ENCODE data around the gene LRRC8D.
"Not testable (repeated sequence)": the region's sequence is repeated elsewhere in the genome, so short reads cannot be mapped to it uniquely, and the experiment has no call there.

LRRC8D gene

DNA sequence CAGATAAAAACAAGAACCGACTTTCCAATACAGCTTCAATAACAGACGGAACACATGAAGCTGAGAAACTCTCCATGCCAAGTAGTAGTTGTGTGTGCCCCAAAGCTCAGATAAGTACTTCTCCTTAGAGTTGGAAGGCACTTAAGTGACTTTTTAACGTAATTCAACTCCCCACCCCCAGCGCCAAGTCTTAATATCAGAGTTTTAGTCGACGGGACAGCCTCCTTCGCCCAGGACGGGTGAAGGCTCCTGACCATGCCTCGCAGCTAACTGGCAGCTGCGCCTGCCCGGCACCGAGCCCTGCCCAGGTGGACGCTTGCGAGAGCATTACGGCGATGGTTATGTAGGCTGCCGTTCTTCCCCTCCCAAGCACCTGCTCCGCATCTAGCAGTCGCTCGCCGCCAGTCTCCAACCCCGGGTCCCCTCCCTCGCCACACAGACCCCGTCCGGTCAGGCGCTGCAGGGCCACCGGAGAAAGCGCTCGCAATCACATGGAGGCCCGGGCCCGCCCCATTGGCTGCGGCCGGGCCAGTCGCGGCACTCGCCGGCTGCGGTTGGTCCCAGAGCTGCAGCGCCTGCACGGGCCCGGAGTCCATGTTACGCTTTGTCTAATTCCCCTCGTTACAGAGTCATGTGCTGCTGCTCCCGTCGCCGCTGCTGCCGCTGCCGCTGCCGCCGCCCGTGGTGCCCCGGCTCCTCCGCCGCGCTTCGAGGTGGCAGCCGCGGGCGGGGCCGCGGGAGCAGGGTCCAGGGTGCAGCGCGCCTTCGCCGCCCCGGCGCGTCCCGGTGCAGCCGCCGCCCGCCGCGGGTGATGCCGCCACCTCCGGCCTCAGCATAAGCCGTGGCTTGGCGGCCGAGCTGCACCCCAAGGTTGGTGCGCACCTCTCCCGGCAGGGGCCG is at the start of gene LRRC8D:
Gene LRRC8D, plus strand, starts transcription at position 611 of the 900 bp plus-strand sequence. CDS start 112,037 bp downstream, outside the sequence.
- in situ Hi-C loops (cut with MboI; ENCODE audit: low sequenced_read_pairs): no loop called here

DNA sequence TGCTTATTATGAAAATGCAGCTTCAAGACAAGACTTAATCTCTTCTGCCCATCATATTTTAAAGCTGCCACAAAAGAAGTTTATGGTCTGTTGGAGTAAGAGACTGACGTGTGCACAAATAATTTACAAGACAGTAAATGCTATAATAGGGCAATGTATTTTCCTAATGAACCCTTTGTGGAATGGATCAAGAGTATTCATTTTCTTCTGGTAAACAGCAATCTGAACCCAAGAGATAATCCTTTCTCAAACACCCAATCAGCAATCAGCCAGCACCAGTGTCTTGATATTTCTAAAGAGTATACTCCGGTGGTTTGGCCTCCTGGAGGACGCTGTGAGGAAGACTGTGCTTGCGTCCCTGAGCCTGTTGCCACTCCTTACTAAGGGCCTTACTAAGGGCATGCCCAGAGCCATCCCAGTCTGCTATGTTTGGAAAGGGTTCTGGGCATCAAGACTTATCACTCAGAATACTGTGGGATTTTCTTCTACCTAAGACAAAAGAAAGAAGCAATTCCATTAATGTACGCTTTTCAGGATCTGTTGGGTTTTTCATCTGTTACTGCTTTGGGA is 48.8 kb upstream of the LRRC8D start:
- in situ Hi-C loops (cut with MboI; ENCODE audit: low sequenced_read_pairs): no loop called here

DNA sequence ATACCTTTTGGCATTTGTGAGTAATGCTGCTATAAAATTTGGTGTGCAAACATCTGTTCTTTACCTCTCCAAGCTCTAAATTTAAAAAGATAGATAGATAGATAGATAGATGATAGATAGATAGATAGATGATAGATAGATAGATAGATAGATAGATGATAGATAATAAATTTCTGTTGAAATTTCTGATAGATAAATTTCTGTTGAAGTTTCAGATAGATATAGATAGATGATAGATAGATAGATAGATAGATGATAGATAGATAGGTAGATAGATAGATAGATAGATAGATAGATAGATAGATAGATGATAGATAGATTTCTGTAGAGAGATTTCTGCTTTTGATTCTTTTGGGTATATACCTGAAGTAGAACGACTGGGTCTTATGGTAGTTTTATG is 44.7 kb upstream of the LRRC8D start:
- in situ Hi-C loops (cut with MboI; ENCODE audit: low sequenced_read_pairs): not testable (repeated sequence)

GRCh38 chr1:89777271-89777670 is 43.6 kb upstream of the LRRC8D start:
- in situ Hi-C loops (cut with MboI; ENCODE audit: low sequenced_read_pairs): not testable (repeated sequence)

- in situ Hi-C loops (cut with MboI; ENCODE audit: low sequenced_read_pairs): no loop called here
Measured at GRCh38 chr1:89779151-89779940, 41.5 kb upstream of the LRRC8D start.

- in situ Hi-C loops (cut with MboI; ENCODE audit: low sequenced_read_pairs): no loop called here
Measured at GRCh38 chr1:89780721-89781120, 40.1 kb upstream of the LRRC8D start.

DNA sequence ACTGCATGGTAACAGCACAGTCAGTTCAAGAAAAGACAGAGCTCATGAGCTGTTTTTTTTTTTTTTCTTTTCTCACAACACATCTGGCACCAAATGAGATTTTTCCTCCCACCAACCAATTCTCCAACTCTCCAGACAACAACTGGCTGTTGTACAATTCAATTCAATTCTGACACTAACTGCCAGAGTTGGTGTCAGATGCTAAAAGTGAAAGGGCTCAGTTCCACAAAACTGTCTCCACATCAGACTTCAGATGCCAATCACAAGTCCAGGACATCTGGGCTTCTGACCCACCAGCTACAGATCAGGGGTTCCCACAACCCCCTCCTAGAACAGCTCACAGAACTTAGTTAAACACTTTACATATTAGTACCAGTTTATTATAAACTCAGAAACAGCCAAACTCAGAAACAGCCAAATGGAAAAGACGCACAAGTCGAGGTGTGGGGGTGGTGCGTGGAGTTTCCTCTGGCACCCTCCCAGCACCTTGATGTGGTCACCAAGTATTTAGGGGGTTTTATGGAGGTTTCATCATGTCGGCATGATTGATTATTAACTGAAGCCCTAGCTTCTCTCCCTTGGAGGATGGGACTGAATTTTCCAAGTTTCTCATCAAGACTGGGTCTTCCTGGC is 39.2 kb upstream of the LRRC8D start:
- in situ Hi-C loops (cut with MboI; ENCODE audit: low sequenced_read_pairs): no loop called here

GRCh38 chr1:89786628-89787214 is 34.1 kb upstream of the LRRC8D start:
- in situ Hi-C loops (cut with MboI; ENCODE audit: low sequenced_read_pairs): no loop called here

DNA sequence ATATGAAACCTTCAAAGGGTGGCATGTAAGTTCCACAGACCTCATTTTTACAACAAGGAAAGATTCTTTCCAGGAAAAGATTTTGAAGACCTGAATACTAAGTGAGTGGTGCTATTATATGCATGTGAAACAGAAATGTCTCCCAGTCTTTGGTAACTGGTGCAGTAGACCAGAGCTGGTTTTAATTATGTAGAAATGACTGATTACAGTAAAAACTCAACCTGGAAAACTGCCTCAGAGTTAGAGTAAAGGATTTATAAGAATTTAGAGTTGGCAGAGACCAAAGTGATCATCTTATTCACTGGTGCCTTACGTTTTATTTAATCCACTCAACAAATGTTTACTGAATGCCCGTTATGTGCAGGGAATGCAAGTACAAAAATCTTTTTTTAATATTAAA is 30.2 kb upstream of the LRRC8D start:
- in situ Hi-C loops (cut with MboI; ENCODE audit: low sequenced_read_pairs): no loop called here

DNA sequence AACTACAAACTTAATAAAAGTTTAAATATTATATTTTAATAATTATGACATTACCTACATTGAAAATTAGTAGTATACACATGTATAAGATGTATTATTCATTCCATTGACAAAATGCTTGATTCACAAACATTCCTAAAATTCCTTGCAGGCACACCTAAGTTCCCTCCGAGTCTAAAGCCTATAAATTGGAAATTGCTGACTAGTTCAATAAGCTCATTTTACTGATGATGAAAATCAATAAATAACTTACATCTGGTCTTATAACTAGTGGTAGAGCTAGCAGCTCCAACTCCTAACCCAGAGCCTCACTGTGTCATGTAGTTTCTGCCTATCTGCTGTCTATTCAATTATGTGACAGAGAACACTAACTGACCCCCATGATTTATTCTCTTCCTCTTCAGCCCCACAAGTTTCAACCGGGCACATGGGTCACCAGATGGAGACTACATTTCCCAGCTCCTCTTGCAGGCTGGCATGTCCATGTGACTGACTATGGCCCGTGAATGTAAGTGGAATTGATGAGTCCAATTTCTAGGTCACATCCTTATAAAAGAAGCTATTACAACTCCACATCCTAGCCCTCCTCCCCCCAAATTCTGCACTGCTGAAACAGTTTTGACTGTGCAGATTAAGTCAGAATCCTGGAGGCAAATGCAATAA is 29.6 kb upstream of the LRRC8D start:
- in situ Hi-C loops (cut with MboI; ENCODE audit: low sequenced_read_pairs): no loop called here

- in situ Hi-C loops (cut with MboI; ENCODE audit: low sequenced_read_pairs): no loop called here
Measured at GRCh38 chr1:89794406-89794805, 26.4 kb upstream of the LRRC8D start.

DNA sequence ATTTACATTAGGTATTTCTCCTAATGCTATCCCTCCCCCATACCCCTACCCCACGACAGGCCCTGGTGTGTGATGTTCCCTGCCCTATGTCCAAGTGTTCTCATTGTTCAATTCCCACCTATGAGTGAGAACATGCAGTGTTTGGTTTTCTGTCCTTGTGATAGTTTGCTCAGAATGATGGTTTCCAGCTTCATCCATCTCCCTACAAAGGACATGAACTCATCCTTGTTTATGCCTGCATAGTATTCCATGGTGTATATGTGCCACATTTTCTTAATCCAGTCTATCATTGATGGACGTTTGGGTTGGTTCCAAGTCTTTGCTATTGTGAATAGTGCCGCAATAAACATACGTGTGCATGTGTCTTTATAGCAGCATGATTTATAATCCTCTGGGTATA is 25.3 kb upstream of the LRRC8D start:
- in situ Hi-C loops (cut with MboI; ENCODE audit: low sequenced_read_pairs): not testable (repeated sequence)

GRCh38 chr1:89797876-89798275 is 23.0 kb upstream of the LRRC8D start:
- in situ Hi-C loops (cut with MboI; ENCODE audit: low sequenced_read_pairs): not testable (repeated sequence)

- in situ Hi-C loops (cut with MboI; ENCODE audit: low sequenced_read_pairs): no loop called here
Measured at GRCh38 chr1:89799495-89799894, 21.3 kb upstream of the LRRC8D start.

DNA sequence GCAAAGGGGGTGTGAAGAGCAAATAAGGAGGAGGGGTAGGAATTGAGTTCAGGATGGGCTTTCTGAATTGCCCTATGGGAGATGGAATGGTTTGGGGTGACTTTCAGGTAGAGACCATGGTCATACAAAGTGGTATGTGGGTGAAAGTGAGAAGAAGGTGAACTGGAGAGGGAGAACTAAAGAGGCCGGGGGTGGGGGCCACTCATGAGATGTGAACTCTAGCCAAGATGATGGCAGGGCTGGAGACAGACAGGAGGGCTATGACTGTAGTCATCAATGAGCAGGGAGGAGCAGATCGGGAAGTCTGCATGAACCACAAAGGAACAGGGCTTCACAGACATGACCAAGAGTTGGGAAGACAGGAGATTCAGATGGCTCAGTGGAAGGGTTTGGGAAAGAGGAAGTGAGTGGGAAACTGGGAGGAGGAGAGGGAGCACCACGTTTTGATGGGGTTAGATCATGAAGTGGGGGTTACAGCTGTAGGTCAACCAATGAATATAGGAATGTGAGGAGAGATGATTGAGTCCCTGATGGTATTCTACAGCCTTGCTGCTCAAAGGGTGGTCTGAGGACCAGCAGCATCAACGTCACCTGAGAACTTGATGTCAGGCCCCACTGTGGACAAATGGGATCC is 20.7 kb upstream of the LRRC8D start:
- in situ Hi-C loops (cut with MboI; ENCODE audit: low sequenced_read_pairs): no loop called here

DNA sequence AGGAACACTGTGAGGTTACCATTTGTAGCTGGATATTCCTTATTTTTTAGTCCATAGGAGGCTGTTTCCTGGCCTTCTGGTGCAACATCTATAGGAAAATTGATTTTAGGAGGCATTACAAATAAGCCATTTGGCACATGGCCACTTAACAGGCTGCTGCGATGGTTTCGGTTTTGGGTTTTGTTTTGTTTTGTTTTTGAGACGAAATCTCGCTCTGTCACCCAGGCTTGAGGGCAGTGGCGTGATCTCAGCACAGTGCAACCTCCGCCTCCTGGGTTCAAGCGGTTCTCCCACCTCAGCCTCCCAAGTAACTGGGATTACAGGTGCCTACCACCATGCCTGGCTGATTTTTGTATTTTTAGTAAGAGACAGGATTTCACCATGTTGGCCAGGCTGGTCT is 20.1 kb upstream of the LRRC8D start:
- in situ Hi-C loops (cut with MboI; ENCODE audit: low sequenced_read_pairs): no loop called here

DNA sequence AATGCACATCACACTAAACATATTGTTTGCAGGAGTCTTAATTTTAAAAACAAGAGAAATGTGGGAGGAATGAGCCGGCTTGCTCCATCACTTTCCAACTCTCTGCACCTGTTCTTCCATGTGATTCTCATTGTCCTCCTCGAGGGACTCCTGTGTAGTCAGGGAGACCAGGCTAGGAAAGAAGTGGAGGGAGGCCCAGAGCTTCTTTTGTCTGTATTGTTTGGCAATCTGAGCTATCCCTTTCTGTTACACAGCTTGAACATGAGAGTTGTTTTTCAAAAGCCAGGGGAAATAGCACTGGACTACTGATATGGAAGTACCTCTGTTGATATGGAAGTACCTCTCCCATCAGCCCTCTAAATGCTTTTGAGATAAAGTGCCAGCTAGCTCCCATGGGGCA is 18.8 kb upstream of the LRRC8D start:
- in situ Hi-C loops (cut with MboI; ENCODE audit: low sequenced_read_pairs): no loop called here

DNA sequence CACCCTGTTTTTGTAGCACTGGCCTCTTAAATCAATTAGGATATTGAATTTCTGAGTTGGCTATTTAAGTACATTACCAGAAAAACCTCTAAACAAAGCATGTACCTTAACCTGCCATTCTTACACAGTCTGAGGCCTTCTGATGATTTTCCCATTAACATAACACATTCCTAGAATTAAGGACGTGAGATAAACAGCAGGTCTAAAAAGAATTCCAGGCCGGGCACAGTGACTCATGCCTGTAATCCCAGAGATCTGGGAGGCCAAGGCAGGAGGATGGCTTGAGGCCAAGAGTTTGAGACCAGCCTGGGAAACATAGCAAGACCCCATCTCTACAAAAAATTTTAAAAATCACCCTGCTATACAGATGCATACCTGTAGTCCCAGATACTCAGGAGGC is 18.0 kb upstream of the LRRC8D start:
- in situ Hi-C loops (cut with MboI; ENCODE audit: low sequenced_read_pairs): no loop called here

GRCh38 chr1:89804642-89805237 is 16.1 kb upstream of the LRRC8D start:
- in situ Hi-C loops (cut with MboI; ENCODE audit: low sequenced_read_pairs): no loop called here

Measured in hTERT RPE-1 (cell line).